Right atrium auricular region (tissue), 2 donors: ENCODE data around the gene ATP2B2. TPM values are rescaled to one million over a fixed set of nuclear protein-coding genes. Genes with fewer than 3 reads are reported as not detected.

Experiments
- DNase-seq: peaks from one replicate; pipeline ENCODE4 v3.0.0-alpha.2; 2019; ENCODE audit warnings: low spot score
- H3K27ac ChIP-seq, 2 donors: fragments of 200-600 bp; sonication (generic); 1 replicate in 1 of 2; 2 replicates in 1 of 2; pipeline ENCODE4 v1.5.1; 2016 to 2019
- H3K27me3 ChIP-seq, 2 donors: fragments of 200-600 bp; sonication (generic); one replicate each; pipeline versions ENCODE4 v1.5.1 to v1.6.0; 2017 to 2019
- H3K36me3 ChIP-seq: fragments of 200-600 bp; sonication (generic); one replicate; pipeline ENCODE4 v1.5.1; 2016
- H3K4me1 ChIP-seq, 2 donors: fragments of 200-600 bp; sonication (generic); one replicate each; pipeline versions ENCODE4 v1.5.1 to v1.6.0; 2017 to 2019
- H3K4me3 ChIP-seq, 2 donors: fragments of 200-600 bp; sonication (generic); 1 replicate in 1 of 2; 2 replicates in 1 of 2; pipeline ENCODE4 v1.5.1; 2017 to 2019; ENCODE audit warnings: mild to moderate bottlenecking in 1 of 2, moderate library complexity in 1 of 2
- H3K9me3 ChIP-seq, 2 donors: fragments of 200-600 bp; sonication (generic); one replicate each; pipeline ENCODE4 v1.5.1; 2019
- CTCF ChIP-seq, 2 donors: fragments of 200-600 bp; sonication (generic); IDR thresholded peaks; one replicate each; pipeline ENCODE4 v1.5.1; 2019; ENCODE audit warnings: antibody characterized with exemption in 2 of 2
- total RNA-seq, 2 donors: library from RNA; depleted of rRNA; stranded (reverse); fragments of >200 nt; gene quantifications; one replicate each; pipeline ENCODE4 v1.1.0, GENCODE V29; 2016

ATP2B2 gene
- total RNA-seq, 2 donors from 2014 or later: 0.12 to 0.15 TPM

- no peak for TF ChIP-seq CTCF (IDR thresholded peaks at IDR 0.05)
- no peaks in the 10 kb centered on the region for H3K4me1 ChIP-seq
- no peak for DNase-seq
- H3K36me3 ChIP-seq: no peaks in the 10 kb centered on the region
- no peaks in the 10 kb centered on the region for H3K27me3 ChIP-seq
- H3K27ac ChIP-seq: no peak overlapping the region
- no peak overlapping the region for H3K4me3 ChIP-seq
- H3K9me3 ChIP-seq: no peaks in the 10 kb centered on the region
Observed at GRCh38 chr3:10400749-10401495, 104.5 kb downstream of the ATP2B2 start.

- Histone ChIP-seq H3K4me1 (no peaks in the 10 kb centered on the region), H3K27me3 (no peaks in the 10 kb centered on the region), H3K36me3 (no peaks in the 10 kb centered on the region), H3K27ac (no peak overlapping the region), H3K4me3 (no peak overlapping the region), H3K9me3 (no peaks in the 10 kb centered on the region)
- no peak for DNase-seq
- no peak for TF ChIP-seq CTCF (IDR thresholded peaks at IDR 0.05)
Observed at GRCh38 chr3:10400050-10400748, 105.2 kb downstream of the ATP2B2 start.

- no peaks in the 10 kb centered on the region for H3K36me3 ChIP-seq
- H3K27me3 ChIP-seq: no peaks in the 10 kb centered on the region
- no peak overlapping the region for H3K4me3 ChIP-seq
- DNase-seq: no peak
- H3K9me3 ChIP-seq: no peaks in the 10 kb centered on the region
- H3K27ac ChIP-seq: no peak overlapping the region
- H3K4me1 ChIP-seq: no peaks in the 10 kb centered on the region
- TF ChIP-seq CTCF (IDR thresholded peaks at IDR 0.05): no peak
Observed at GRCh38 chr3:10399634-10400033, 105.8 kb downstream of the ATP2B2 start.

- TF ChIP-seq CTCF (IDR thresholded peaks at IDR 0.05): no peak
- H3K27ac ChIP-seq: no peak overlapping the region
Observed at GRCh38 chr3:10398341-10398740, 107.0 kb downstream of the ATP2B2 start.

GRCh38 chr3:10397879-10398278 lies 107.5 kb downstream of the ATP2B2 start:
- TF ChIP-seq CTCF (IDR thresholded peaks at IDR 0.05): no peak
- no peak overlapping the region for H3K4me3 ChIP-seq

More at GRCh38 chr3:10398341-10398740, 107.0 kb downstream of the ATP2B2 start:
- Histone ChIP-seq H3K9me3 (no peaks in the 10 kb centered on the region), H3K36me3 (no peaks in the 10 kb centered on the region), H3K27me3 (no peaks in the 10 kb centered on the region), H3K4me1 (no peaks in the 10 kb centered on the region), H3K4me3 (no peak overlapping the region)
- no peak for DNase-seq

More at GRCh38 chr3:10397879-10398278, 107.5 kb downstream of the ATP2B2 start:
- Histone ChIP-seq H3K36me3 (no peaks in the 10 kb centered on the region), H3K4me1 (no peaks in the 10 kb centered on the region), H3K27ac (no peak overlapping the region), H3K9me3 (no peaks in the 10 kb centered on the region), H3K27me3 (no peaks in the 10 kb centered on the region)
- no peak for DNase-seq
